HEK293 (cell line): Measurements from ENCODE around the gene ZNF618.

Experiments used
- CTCF ChIA-PET: fragments of 350-600 bp; formaldehyde crosslinking; extraction: SDS; loops from one replicate; lab custom pipeline; 2021; ENCODE audit warnings: antibody characterized with exemption; lab: Yijun Ruan, JAX
- POLR2A ChIA-PET: fragments of 300-600 bp; formaldehyde crosslinking; extraction: SDS; loops from one replicate; lab custom pipeline; 2020; ENCODE audit warnings: antibody characterized with exemption, inconsistent platforms; lab: Yijun Ruan, JAX
- H3K27ac ChIP-seq: fragments of 200-500 bp; sonication (Bioruptor generic); 2 replicates; pipeline ENCODE4 v1.5.1; 2014; ENCODE audit warnings: low read depth, low read length, control low read depth, inconsistent platforms; ENCODE audit errors: extremely low read depth
- H3K36me3 ChIP-seq, 2 experiments: fragments of 200-500 bp in 1 of 2; sonication (Bioruptor generic) in 1 of 2; 1 replicate in 1 of 2; 2 replicates in 1 of 2; pipeline ENCODE4 v1.5.1; 2014 to 2017; ENCODE audit warnings: inconsistent platforms in 2 of 2, low read length in 2 of 2; ENCODE audit not compliant: control insufficient read depth in 2 of 2, insufficient read depth in 1 of 2
- H3K4me1 ChIP-seq: fragments of 200-500 bp; sonication (Bioruptor generic); 2 replicates; pipeline ENCODE4 v1.5.1; 2014; ENCODE audit warnings: mild to moderate bottlenecking, low read length, inconsistent platforms; ENCODE audit not compliant: control insufficient read depth, insufficient read depth
- H3K4me3 ChIP-seq: 2 replicates; pipeline ENCODE4 v1.5.1; 2011; ENCODE audit warnings: low read depth, mild to moderate bottlenecking, control low read depth, low read length, moderate library complexity
- H3K9me3 ChIP-seq: fragments of 200-500 bp; sonication (Bioruptor generic); 2 replicates; pipeline ENCODE4 v1.5.1; 2014; ENCODE audit warnings: low read depth, low read length, inconsistent platforms; ENCODE audit not compliant: control insufficient read depth, insufficient read depth
- INSM2 ChIP-seq: fragments of 450-650 bp; formaldehyde crosslinking; IDR thresholded peaks from 2 replicates; pipeline ENCODE4 v1.5.1; 2016; ENCODE audit warnings: missing biosample characterization, missing genetic modification characterization
- MEIS1 ChIP-seq: sonication (generic); formaldehyde crosslinking; IDR thresholded peaks from 2 replicates; pipeline ENCODE4 v1.8.1; 2022; ENCODE audit warnings: missing genetic modification reagents, mild to moderate bottlenecking, borderline replicate concordance
- PATZ1 ChIP-seq: fragments of 450-650 bp; formaldehyde crosslinking; IDR thresholded peaks from 2 replicates; pipeline ENCODE4 v1.5.1; 2016; ENCODE audit warnings: missing biosample characterization, missing genetic modification characterization
- TCF7L2 ChIP-seq: IDR thresholded peaks from 2 replicates; pipeline ENCODE4 v1.6.1; 2011; ENCODE audit warnings: low read depth, mild to moderate bottlenecking, inconsistent platforms, low read length, moderate library complexity, borderline replicate concordance
- ZBTB10 ChIP-seq: fragments of 450-650 bp; formaldehyde crosslinking; IDR thresholded peaks from 2 replicates; pipeline ENCODE4 v1.5.1; 2016; ENCODE audit warnings: missing biosample characterization, missing genetic modification characterization
- ZBTB17 ChIP-seq: fragments of 450-650 bp; formaldehyde crosslinking; IDR thresholded peaks from 2 replicates; pipeline ENCODE4 v1.5.1; 2016; ENCODE audit warnings: missing biosample characterization, missing genetic modification characterization
- ZEB2 ChIP-seq: fragments of 450-650 bp; formaldehyde crosslinking; IDR thresholded peaks from 2 replicates; pipeline ENCODE4 v1.5.1; 2016; ENCODE audit warnings: missing biosample characterization, missing genetic modification characterization
- ZNF16 ChIP-seq: fragments of 450-650 bp; formaldehyde crosslinking; IDR thresholded peaks from 2 replicates; pipeline ENCODE4 v1.5.1; 2016; ENCODE audit warnings: low read depth, missing biosample characterization, missing genetic modification characterization
- ZNF175 ChIP-seq: fragments of 450-650 bp; formaldehyde crosslinking; IDR thresholded peaks from 2 replicates; pipeline ENCODE4 v1.5.1; 2016; ENCODE audit warnings: missing biosample characterization, missing genetic modification characterization
- ZNF2 ChIP-seq: fragments of 450-650 bp; formaldehyde crosslinking; IDR thresholded peaks from 2 replicates; pipeline ENCODE4 v1.5.1; 2016; ENCODE audit warnings: missing biosample characterization, missing genetic modification characterization
- ZNF214 ChIP-seq: fragments of 450-650 bp; formaldehyde crosslinking; IDR thresholded peaks from 2 replicates; pipeline ENCODE4 v1.5.1; 2017; ENCODE audit warnings: missing biosample characterization, mild to moderate bottlenecking, missing genetic modification characterization, borderline replicate concordance
- ZNF324 ChIP-seq: fragments of 450-650 bp; formaldehyde crosslinking; IDR thresholded peaks from 2 replicates; pipeline ENCODE4 v1.5.1; 2016; ENCODE audit warnings: missing biosample characterization, missing genetic modification characterization
- ZNF529 ChIP-seq: fragments of 450-650 bp; formaldehyde crosslinking; IDR thresholded peaks from 2 replicates; pipeline ENCODE4 v1.5.1; 2017; ENCODE audit warnings: missing genetic modification characterization, missing biosample characterization; ENCODE audit not compliant: insufficient replicate concordance
- ZNF623 ChIP-seq: fragments of 450-650 bp; formaldehyde crosslinking; IDR thresholded peaks from 2 replicates; pipeline ENCODE4 v1.5.1; 2016; ENCODE audit warnings: missing biosample characterization, missing genetic modification characterization
- ZNF624 ChIP-seq: fragments of 450-650 bp; formaldehyde crosslinking; IDR thresholded peaks from 2 replicates; pipeline ENCODE4 v1.5.1; 2017; ENCODE audit warnings: missing biosample characterization, missing genetic modification characterization
- ZNF747 ChIP-seq: fragments of 450-650 bp; formaldehyde crosslinking; IDR thresholded peaks from 2 replicates; pipeline ENCODE4 v1.5.1; 2016; ENCODE audit warnings: missing biosample characterization, missing genetic modification characterization
- ZNF785 ChIP-seq: fragments of 450-650 bp; formaldehyde crosslinking; IDR thresholded peaks from 2 replicates; pipeline ENCODE4 v1.5.1; 2016; ENCODE audit warnings: missing biosample characterization, missing genetic modification characterization

The ZNF618 gene

GRCh38 chr9:114049441-114050225, 173.5 kb downstream of the ZNF618 start:
- TF ChIP-seq ZNF623 (tag by site-specific recombination) (no peak), ZNF747 (no peak), ZEB2 (tag by site-specific recombination) (no peak), ZBTB17 (tag by site-specific recombination) (no peak), ZNF2 (no peak), ZNF214 (tag by site-specific recombination) (no peak), ZNF624 (tag by site-specific recombination) (no peak), ZNF529 (tag by site-specific recombination) (no peak), ZNF16 (tag by site-specific recombination) (no peak), ZNF175 (no peak), ZBTB10 (tag by site-specific recombination) (no peak)
- TF ChIP-seq, all 188 proteins: peak for 0
- POLR2A ChIA-PET = no interaction called here
- peaks cover 0 to 47% of the 10 kb centered on the region in 2 experiments; a peak in 1 of 3 replicates for H3K36me3 ChIP-seq
- H3K4me3 ChIP-seq = no peak overlapping the region
- CTCF ChIA-PET = interaction anchor here (0.9 kb wide), 1 partner anchor 14 kb away, joined by 3 read pairs; no protein-coding TSS in a partner anchor
- H3K27ac ChIP-seq = no peak overlapping the region
- H3K9me3 ChIP-seq = no peaks in the 10 kb centered on the region
- H3K4me1 ChIP-seq = no peaks in the 10 kb centered on the region

GRCh38 chr9:114050226-114050568, 174.1 kb downstream of the ZNF618 start:
- TF ChIP-seq TCF7L2 = no peak
- no peak for TF ChIP-seq MEIS1 (CRISPR knock-in tag)
- no peak for TF ChIP-seq ZNF785 (tag by site-specific recombination)
- TF ChIP-seq PATZ1 = no peak
- TF ChIP-seq INSM2 (tag by site-specific recombination) = no peak
- TF ChIP-seq ZNF324 (tag by site-specific recombination) = no peak
- Histone ChIP-seq H3K9me3 (no peaks in the 10 kb centered on the region), H3K36me3 (peaks cover 0 to 47% of the 10 kb centered on the region in 2 experiments; a peak in 1 of 3 replicates), H3K27ac (no peak overlapping the region), H3K4me3 (no peak overlapping the region), H3K4me1 (no peaks in the 10 kb centered on the region)
- POLR2A ChIA-PET = no interaction called here
- CTCF ChIA-PET = interaction anchor here (0.9 kb wide), 1 partner anchor 14 kb away, joined by 3 read pairs; no protein-coding TSS in a partner anchor
